Muscle layer of duodenum (tissue), 2 donors: ENCODE results near the gene COA1.

Source experiments
- H3K27ac ChIP-seq: one replicate; pipeline ENCODE4 v1.7.0; 2013; ENCODE audit warnings: mild to moderate bottlenecking, low read length
- H3K27me3 ChIP-seq: one replicate; pipeline ENCODE4 v1.7.0; 2013; ENCODE audit warnings: low read depth, mild to moderate bottlenecking, control low read depth, low read length
- H3K36me3 ChIP-seq, 2 donors: one replicate each; pipeline ENCODE4 v1.7.0; 2013; ENCODE audit warnings: low read length in 2 of 2, control low read depth in 1 of 2, mild to moderate bottlenecking in 1 of 2; ENCODE audit not compliant: insufficient read depth in 2 of 2, control insufficient read depth in 1 of 2
- H3K4me1 ChIP-seq, 2 donors: one replicate each; pipeline ENCODE4 v1.7.0; 2013; ENCODE audit warnings: low read length in 2 of 2, mild to moderate bottlenecking in 2 of 2, control low read depth in 1 of 2, moderate library complexity in 1 of 2; ENCODE audit not compliant: insufficient read depth in 2 of 2, control insufficient read depth in 1 of 2
- H3K4me3 ChIP-seq, 2 donors: one replicate each; pipeline ENCODE4 v1.7.0; 2013; ENCODE audit warnings: low read length in 2 of 2, low read depth in 1 of 2, mild to moderate bottlenecking in 1 of 2
- H3K9me3 ChIP-seq, 2 donors: one replicate each; pipeline ENCODE4 v1.7.0; 2013; ENCODE audit warnings: low read length in 2 of 2, control low read depth in 1 of 2, mild to moderate bottlenecking in 1 of 2; ENCODE audit not compliant: control insufficient read depth in 1 of 2
- donor health status: healthy.

Gene COA1

DNA sequence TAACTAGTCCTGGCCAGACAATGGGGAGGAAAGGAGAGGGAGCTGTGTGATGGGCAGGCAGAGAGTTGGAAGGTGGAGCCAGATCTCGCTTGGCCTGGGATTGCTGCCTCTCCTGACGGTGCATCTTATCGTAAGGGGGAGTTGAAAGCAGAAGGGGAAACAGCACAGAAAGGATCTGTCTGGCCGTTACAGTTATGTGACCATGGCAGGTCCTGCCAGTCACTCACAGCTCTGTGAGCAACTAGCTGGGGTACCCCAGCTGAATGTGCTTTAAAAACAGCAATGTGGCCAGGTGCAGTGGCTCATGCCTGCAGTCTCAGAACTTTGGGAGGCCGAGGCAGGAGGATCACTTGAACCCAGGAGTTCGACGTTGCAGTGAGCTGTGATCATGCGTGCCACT, 37.2 kb upstream of the COA1 start:
- Histone ChIP-seq H3K27me3 (no peaks in the 10 kb centered on the region), H3K9me3 (no peaks in the 10 kb centered on the region), H3K27ac (no peak overlapping the region), H3K4me1 (peaks cover 4 to 33% of the 10 kb centered on the region in 2 donors), H3K36me3 (peaks cover 0 to 7% of the 10 kb centered on the region in 2 donors), H3K4me3 (no peak overlapping the region)

DNA sequence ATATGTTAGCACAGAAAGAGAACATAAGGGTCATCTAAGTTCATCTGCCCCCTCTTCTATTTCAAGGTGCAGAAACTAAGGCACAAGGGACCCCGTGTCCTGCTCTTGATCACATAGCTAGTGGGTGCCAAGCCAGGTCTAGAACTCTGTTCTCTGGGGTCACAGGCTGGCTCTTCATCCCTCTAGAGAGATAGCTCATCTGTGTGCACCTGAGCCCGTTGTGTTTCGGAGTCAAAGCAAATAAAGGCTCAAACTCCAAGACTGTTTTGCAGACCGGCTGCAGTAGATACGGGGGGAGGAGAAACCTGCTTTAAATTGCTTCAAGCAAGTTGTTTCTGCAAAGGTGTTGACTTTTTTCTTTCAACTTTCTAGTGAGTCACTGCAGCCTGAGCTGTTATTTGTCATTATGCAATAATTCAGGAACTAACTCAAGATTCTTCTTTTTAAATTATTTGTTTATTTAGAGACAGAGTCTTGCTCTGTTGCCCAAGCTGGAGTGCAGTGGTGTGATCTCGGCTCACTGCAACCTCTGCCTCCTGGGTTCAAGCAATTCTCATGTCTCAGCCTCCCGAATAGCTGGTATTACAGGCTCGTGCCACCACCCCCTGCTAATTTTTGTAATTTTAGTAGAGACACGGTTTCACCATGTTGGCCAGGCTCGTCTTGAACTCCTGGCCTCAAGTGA, 35.6 kb upstream of the COA1 start:
- Histone ChIP-seq H3K9me3 (no peaks in the 10 kb centered on the region), H3K4me1 (peaks cover 4 to 38% of the 10 kb centered on the region in 2 donors), H3K27me3 (no peaks in the 10 kb centered on the region), H3K27ac (peak overlapping the region; percentile 74), H3K36me3 (no peaks in the 10 kb centered on the region), H3K4me3 (peak overlapping the region in 1 of 2 donors; percentile 31)

DNA sequence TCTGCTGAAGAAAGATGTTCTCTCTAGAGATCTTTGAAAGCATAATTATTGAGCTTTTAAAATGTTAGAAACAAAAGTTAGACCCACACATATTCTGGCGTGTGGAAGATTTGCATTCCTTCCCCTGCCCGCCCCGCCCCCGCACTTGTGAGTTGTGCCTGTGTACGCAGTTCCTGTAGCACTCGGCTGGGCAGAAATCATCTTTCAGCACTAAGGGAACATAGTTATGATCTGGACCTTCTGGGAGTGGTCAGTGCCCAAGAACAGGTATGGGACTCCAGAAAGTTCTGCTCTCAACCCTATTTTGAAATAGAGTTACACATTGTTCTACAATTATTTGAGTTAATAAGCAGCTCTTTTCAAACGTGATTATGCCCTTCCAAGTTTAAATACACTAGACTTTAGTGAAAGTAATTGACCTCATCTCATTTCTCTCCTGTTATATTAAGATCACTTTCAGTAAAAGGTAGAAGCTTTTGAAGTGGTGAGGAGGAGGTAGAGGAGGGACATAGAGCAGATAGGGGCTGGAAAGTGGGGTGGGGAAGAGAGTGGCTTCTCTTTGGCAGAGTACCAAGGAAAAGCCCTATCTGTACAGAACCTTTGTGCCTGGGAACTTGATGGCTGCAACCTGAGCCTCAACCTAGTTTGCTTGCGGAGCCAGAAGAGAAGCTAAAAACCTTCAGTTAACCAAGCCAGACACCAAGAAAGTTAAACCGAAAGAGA, 34.9 kb upstream of the COA1 start:
- Histone ChIP-seq H3K36me3 (no peaks in the 10 kb centered on the region), H3K27ac (peak overlapping the region; percentile 74), H3K9me3 (no peaks in the 10 kb centered on the region), H3K27me3 (no peaks in the 10 kb centered on the region), H3K4me1 (peaks cover 4 to 40% of the 10 kb centered on the region in 2 donors), H3K4me3 (peak overlapping the region in 1 of 2 donors; percentile 31)

DNA sequence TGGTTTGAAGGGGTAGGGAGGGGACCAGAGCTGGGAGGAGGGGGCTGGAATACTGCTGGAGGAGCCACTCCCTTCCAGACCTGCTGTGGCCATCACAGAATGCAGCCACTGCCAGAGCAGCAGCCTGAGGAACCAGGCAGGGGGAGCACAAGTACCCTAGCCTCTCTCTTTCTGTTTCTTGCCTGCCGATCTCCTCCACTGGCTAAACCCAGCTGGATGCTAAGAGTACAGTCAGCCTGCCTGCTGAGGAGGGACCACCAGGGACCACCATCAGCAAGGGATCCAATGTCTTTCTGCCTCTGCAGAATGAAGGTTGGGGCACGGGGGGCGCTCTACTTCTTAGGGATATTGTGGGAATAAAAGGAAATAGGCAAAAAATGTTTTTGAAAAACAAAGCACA, 33.9 kb upstream of the COA1 start:
- no peaks in the 10 kb centered on the region for H3K27me3 ChIP-seq
- no peak overlapping the region for H3K27ac ChIP-seq
- H3K9me3 ChIP-seq: no peaks in the 10 kb centered on the region
- no peak overlapping the region for H3K4me3 ChIP-seq
- H3K36me3 ChIP-seq: no peaks in the 10 kb centered on the region
- H3K4me1 ChIP-seq: peaks cover 4 to 40% of the 10 kb centered on the region in 2 donors

DNA sequence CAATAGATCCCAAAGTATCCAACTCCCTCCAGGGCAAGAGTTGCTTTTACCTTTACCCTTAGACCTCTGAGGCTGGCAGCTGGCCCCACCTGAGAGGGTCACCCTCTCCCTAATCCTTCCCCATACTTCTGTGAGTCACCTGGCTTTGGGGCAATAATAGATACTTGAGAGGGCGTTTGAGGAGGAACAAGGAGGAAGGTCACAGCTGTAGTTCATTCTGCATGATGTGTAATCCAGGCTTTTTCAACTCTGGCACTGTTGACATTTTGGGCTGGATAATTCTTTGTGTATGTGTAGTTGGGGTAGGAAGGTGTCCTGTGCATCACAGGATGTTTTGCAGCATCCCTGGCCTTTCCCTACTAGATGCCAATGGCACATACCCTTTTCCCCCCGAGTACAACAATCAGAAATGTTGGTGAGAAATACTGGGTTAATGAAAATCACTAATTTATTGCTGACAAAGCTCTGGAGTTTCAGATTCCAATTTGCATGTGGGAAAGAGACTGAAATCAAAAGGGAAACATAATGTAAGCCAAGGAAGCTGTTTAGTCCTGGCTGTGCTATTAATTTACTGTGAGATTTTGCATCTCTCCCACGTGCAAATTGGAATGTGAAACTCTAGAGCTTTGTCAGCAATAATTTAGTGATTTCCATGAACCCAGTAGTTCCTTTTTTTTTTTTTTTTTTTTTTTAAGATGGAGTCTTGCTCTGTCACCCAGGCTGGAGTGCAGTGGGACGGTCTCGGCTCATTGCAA, 32.8 kb upstream of the COA1 start:
- Histone ChIP-seq H3K27ac (no peak overlapping the region), H3K9me3 (no peaks in the 10 kb centered on the region), H3K4me1 (peaks cover 7 to 40% of the 10 kb centered on the region in 2 donors), H3K36me3 (no peaks in the 10 kb centered on the region), H3K4me3 (no peak overlapping the region), H3K27me3 (no peaks in the 10 kb centered on the region)

DNA sequence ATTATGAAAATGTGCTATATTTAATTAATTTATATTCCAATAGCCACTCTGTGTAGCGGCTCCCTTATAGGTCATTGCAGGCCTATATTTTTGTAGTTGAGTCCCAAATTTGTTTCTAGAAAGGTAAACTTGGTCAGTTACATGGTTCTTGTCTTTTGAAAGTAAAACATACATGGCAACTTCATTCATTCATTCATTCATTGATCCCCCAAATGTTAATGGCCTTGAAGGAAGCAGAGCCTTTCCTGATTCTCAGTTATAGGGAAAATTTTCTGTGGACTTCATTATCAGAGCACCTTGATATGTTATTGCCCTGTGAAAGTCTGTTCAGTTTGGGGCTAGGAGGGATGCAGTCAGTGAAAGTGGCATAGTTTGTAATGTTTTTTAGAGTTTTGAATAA, 32.1 kb upstream of the COA1 start:
- Histone ChIP-seq H3K36me3 (no peaks in the 10 kb centered on the region), H3K27ac (no peak overlapping the region), H3K27me3 (no peaks in the 10 kb centered on the region), H3K4me1 (peaks cover 7 to 40% of the 10 kb centered on the region in 2 donors), H3K9me3 (no peaks in the 10 kb centered on the region), H3K4me3 (no peak overlapping the region)

DNA sequence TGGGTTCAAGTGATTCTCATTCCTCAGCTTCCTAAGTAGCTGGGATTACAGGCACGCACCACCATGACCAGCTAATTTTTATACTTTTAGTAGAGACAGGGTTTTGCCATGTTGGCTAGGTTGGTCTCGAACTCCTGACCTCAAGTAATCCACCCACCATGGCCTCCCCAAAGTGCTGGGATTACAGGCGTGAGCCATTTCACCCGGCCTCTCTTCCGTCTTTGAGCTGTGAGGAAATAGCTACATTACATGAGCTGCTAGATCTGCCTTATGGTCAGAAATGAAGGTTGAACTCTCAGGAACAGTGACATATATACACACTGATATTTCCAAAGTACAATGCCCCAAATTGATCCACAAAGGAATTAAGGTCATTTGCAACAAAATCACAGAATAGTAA, 31.5 kb upstream of the COA1 start:
- H3K9me3 ChIP-seq: no peaks in the 10 kb centered on the region
- peaks cover 7 to 40% of the 10 kb centered on the region in 2 donors for H3K4me1 ChIP-seq
- no peak overlapping the region for H3K4me3 ChIP-seq
- H3K27ac ChIP-seq: no peak overlapping the region
- no peaks in the 10 kb centered on the region for H3K27me3 ChIP-seq
- H3K36me3 ChIP-seq: no peaks in the 10 kb centered on the region

DNA sequence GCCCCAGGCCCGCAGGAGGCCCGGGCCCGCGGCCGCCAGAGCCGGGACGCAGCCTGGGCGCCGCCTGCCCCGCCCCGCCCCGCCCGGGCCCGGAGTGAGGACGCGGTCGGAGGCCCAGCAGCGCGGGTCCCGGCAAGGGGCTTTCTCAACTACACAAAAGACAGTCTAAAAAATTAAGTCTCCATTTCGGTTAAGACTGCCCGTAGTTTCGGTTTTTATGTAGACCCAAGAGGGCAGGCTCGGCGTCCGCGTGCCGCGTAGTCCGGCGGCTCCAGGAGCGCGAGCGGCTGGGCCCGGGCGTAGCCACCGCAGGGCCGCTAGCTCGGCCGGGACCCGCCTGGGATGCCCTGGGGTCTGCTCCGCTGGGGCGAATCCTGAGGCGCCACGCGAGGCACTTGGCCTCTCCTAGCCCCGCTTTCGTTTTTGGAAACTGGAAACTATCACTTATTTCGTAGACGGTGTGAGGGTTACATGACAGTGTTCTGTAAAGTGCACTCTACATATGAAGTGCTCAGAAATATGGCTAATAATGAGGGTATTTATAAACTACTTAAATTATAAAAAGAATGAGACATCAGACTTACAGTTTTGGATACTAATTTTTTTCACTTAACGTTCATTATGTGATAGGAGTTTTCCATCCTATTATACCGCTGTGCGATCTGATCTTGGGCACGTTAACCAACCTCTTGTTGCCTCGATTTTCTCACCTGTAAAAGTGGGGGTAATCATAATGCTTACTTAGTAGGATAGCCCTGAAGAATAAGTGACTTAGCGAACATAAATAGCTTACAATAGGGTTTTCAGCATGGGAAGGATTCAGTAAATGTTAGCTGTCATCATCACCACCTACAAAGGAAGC, 29.7 kb upstream of the COA1 start:
- H3K9me3 ChIP-seq: no peaks in the 10 kb centered on the region
- peak overlapping the region; percentile 67 to 85 for H3K4me3 ChIP-seq
- peaks cover 3 to 24% of the 10 kb centered on the region in 2 donors for H3K4me1 ChIP-seq
- no peaks in the 10 kb centered on the region for H3K36me3 ChIP-seq
- H3K27me3 ChIP-seq: no peaks in the 10 kb centered on the region
- peak overlapping the region; percentile 57 for H3K27ac ChIP-seq

DNA sequence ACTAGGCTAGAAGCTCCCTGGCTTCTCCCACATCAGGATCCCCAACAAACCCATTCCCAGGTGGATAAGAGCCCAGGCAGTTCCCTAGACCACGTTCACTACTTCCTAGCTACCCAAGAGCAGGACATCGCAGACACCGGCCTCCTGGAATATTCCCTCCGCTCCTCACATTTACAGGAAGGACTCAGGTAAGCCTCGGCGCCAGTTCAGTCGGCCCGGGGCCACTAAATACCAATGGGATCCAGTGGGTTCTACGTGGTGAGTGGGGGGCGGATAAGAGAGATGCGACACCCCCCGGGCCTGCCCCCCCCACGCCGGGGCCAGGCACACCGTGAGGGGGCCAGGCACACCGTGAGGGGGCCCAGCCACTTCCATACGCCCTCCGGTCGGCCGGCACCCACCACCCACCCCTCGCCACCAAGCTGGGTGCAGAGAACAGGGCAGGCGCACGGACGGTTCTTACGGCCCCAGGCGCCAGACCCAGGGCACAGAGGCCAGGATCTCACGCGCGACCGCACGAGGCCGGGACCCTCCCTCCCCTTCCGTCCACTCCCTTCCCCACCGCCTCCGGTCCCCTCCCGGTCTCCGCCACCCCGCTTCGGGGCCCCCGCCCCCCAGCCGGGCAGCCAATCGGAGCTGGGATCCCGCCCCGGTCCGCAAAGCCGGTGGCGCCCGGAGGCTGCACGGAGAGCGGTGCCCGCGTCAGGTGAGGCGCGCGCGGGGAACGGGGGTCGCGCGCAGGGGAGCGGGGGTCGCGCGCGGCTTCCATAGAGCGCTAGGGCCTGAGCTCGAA, 28.9 kb upstream of the COA1 start, which contains the start of gene BLVRA:
Gene BLVRA (plus strand): TSS at position 652 of the 793 bp plus-strand sequence. CDS start 12,479 bp downstream, outside the sequence.
- no peaks in the 10 kb centered on the region for H3K9me3 ChIP-seq
- peaks cover 3 to 17% of the 10 kb centered on the region in 2 donors for H3K4me1 ChIP-seq
- peak within 1 kb of the TSS; percentile 57 for H3K27ac ChIP-seq
- H3K36me3 ChIP-seq: no peaks in the 10 kb centered on the region
- peak within 1 kb of the TSS; percentile 67 to 85 for H3K4me3 ChIP-seq
- no peaks in the 10 kb centered on the region for H3K27me3 ChIP-seq

DNA sequence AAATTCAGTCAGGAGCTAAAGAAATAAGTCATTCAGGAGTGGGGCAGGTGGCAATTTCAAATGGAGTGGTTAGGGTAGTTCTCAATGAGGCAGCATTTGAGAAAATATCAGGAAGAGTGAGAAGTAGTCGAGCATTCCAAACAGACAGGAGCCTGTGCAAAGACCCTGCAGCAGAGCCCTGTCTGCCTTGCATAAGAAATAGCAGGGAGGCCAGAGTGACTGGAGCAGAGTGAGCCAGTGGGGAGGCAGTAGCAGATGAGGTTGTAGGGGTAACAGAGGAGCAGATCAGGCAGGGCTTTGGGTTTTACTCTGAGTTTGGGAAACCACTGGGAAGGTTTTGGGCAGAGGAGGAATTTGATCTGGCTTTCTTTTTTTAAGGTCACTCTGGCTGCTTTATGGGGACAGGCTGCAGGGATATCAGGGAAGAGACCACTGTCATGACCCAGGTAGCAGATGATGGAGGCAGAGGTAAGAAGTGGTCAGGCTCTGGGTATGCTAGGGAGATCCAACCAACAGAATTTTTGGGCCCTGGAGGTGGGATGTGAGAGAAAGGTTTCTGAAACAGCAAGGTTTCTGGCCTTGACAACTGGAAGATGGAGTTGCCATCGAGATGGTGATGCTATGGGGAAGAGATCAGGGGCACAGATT, 27.9 kb upstream of the COA1 start:
- Histone ChIP-seq H3K9me3 (no peaks in the 10 kb centered on the region), H3K27ac (no peak overlapping the region), H3K36me3 (no peaks in the 10 kb centered on the region), H3K27me3 (no peaks in the 10 kb centered on the region), H3K4me1 (peaks cover 3 to 13% of the 10 kb centered on the region in 2 donors), H3K4me3 (no peak overlapping the region)
